ENCODE results near the gene ATF3.

DNA sequence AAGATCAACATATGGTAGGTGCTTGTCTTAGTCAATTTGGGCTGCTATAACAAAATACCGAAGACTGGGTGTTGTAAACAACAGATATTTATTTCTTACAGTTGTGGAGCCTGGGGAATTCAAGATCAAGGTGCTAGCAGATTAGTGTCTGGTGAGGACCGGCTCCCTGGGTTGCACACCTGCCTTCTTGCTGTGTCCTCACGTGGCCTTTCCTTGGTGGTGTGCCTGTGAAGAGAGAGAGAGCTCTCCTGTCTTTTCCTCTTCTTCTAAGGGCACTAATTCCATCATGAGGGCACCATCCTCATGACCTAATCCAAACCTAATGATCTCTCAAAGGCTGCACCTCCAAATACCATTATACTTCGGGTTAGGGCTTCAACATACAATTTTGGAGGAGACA, 45.8 kb upstream of the ATF3 start:
- TF ChIP-seq POLR2A (IDR thresholded peaks at IDR 0.05; ENCODE audit: low read depth, low read length) (no peak), POLR2AphosphoS5 (IDR thresholded peaks at IDR 0.05; ENCODE audit: low read depth, low read length) (no peak), TAF1 (IDR thresholded peaks at IDR 0.05; ENCODE audit: borderline replicate concordance, low read depth, low read length) (no peak)
